Stimulated activated naive CD4-positive, alpha-beta T cell (primary cell): ENCODE results near the gene HIP1.
"Not testable (repeated sequence)": the region's sequence is repeated elsewhere in the genome, so short reads cannot be mapped to it uniquely, and the experiment has no call there.

ENCODE experiments used
- DNase-seq, 6 experiments: peaks; one replicate each; lab custom pipeline; 2025; lab: John Stamatoyannopoulos, UW

HIP1 gene

DNA sequence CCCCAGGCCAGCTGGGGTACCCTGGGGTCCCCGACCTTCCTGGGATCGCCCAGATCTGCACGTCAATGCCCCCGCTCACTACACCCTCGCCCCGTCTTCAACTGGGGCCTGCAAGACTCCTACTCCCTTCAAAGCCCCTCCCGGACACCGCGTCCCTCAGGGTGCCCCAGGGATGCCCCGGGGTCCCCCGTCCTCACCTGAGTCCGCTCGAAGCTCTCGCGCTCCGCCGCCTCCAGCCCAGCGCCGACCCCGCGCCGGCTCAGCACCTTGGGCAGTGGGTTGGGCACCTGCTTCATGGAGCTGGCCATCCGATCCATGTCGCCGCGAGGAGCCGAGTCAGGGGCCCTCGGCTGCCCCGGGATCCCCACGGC lies at the start of gene HIP1:
Gene HIP1 (minus strand): TSS at position 338 of the 371 bp plus-strand sequence. CDS start 21 bp downstream, at position 317.
- DNase-seq, result peak in 1 of 6 experiments; percentile 29

GRCh38 chr7:75788154-75788847 lies 49.6 kb upstream of the HIP1 start:
- DNase-seq, result not testable (repeated sequence)

GRCh38 chr7:75783058-75783457 lies 44.3 kb upstream of the HIP1 start:
- DNase-seq, result not testable (repeated sequence)

DNA sequence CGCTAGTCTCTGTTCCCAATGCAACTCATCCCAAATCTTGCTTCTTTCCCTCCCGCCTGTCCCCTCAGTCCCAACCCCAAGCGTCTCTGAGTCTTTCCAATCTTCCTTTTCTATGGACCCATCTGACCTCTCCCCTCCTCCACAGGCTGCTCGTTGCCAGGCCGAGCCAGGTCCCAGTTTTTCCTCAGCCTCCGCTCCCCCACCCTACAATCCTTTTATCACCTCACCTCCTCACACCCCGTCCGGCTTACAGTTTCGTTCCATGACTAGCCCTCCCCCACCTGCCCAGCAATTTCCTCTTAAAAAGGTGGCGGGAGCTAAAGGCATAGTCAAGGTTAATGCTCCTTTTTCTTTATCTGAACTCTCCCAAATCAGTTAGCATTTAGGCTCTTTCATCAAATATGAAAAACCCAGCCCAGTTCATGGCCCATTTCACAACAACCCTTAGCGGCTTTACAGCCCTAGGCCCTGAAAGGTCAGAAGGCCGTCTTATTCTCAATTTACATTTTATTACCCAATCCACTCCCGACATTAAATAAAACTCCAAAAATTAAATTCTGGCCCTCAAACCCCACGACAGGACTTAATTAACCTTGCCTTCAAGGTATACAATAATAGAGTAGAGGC lies 42.0 kb upstream of the HIP1 start:
- not testable (repeated sequence) for DNase-seq

GRCh38 chr7:75779516-75779915 lies 40.8 kb upstream of the HIP1 start:
- DNase-seq, result not testable (repeated sequence)

GRCh38 chr7:75779035-75779434 lies 40.3 kb upstream of the HIP1 start:
- DNase-seq, result not testable (repeated sequence)

- DNase-seq, result peak in 1 of 6 experiments; percentile 28
Measured at GRCh38 chr7:75776295-75776971, 37.7 kb upstream of the HIP1 start.

- not testable (repeated sequence) for DNase-seq
Measured at GRCh38 chr7:75773958-75774357, 35.2 kb upstream of the HIP1 start.

GRCh38 chr7:75772081-75773077 lies 33.6 kb upstream of the HIP1 start, which contains the start of gene CCL26:
Gene CCL26 (minus strand): TSS chr7:75772211. CDS start chr7:75772176, 35 bp downstream.
- no peak for DNase-seq

GRCh38 chr7:75771224-75771623 lies 32.5 kb upstream of the HIP1 start:
- DNase-seq, result no peak

- DNase-seq, result peak in 3 of 6 experiments; percentile 12 to 49 (median 28)
Measured at GRCh38 chr7:75762350-75762917, 23.7 kb upstream of the HIP1 start.

- DNase-seq, result not testable (repeated sequence)
Measured at GRCh38 chr7:75761801-75762200, 23.1 kb upstream of the HIP1 start.

GRCh38 chr7:75758491-75758890 lies 19.8 kb upstream of the HIP1 start:
- no peak for DNase-seq

DNA sequence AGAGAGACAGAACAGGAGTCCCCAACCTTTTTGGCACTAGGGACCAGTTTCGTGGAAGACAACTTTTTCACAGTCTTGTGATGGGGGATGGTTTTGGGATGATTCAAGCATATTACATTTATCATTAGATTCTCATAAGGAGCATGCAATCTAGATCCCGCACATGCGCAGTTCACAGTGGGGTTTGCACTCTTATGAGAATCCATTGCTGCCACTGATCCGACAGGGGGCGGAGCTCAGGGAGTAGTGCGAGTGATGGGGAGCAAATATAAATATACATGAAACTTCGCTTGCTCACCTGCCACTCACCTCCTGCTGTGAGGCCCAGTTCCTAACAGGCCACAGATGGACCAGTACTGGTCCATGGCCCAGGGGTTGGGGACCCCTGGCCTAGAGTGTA lies 19.1 kb upstream of the HIP1 start:
- DNase-seq, result no peak

GRCh38 chr7:75756991-75757676 lies 18.4 kb upstream of the HIP1 start:
- no peak for DNase-seq

DNA sequence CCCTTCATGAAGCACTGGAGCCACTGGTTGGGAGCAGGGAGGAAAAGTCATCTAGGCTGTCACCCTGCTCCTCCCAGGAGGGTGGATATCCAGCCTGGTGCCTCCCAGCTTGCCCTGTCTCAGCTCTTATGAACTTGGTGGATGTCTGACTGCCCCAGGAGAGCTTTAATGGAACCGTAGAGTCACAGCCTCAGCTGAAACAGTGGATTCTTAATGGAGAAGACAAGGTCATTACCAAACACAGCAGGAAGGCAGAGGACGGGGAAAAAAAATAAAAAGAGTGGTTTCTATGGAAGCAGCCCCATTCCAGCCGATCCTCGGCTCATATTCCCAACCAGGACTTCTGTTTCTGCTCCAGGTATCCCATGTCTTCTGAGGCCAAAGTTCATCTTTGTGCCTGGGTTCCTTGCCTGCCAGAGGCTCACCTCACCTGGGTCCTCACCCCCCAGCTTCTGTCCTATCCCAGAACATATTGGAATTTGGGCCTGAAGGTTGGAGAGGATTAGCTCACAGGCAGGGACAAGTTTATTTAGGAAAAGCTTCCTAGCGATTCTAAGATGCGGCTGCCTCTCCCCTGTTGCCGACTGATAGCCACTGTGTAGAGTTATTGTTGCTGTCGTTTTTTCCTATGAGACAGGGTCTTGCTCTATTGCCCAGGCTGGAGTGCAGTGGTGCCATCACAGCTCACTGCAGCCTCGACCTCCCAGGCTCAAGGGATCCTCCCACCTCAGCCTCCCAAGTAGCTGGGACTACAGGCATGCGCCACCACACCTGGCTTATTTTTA lies 17.7 kb upstream of the HIP1 start:
- no peak for DNase-seq

GRCh38 chr7:75743455-75743859 lies 4.7 kb upstream of the HIP1 start:
- no peak for DNase-seq

GRCh38 chr7:75740846-75741497 lies 2.2 kb upstream of the HIP1 start:
- no peak for DNase-seq
